Endothelial cell of umbilical vein (primary cell): ENCODE results near the gene NPLOC4. TPM values are rescaled to one million over a fixed set of nuclear protein-coding genes. Genes with fewer than 3 reads are reported as not detected.
A peak's percentile ranks its signal among the peaks of the same experiment; 100 is the strongest.

Experiments used
- BruUV-seq: library from RNA; stranded (reverse); fragments of 400-500 nt; replicated peaks from 2 replicates; lab custom pipeline; 2021; lab: Mats Ljungman, UMichigan
- CTCF ChIA-PET: fragments of 300-600, 350-600 bp; sonication (Branson Sonifier 250); formaldehyde crosslinking; loops from one replicate; lab custom pipeline; 2021; ENCODE audit warnings: antibody characterized with exemption, inconsistent platforms; lab: Charles Lee
- POLR2A ChIA-PET: fragments of 300-600, 350-600 bp; sonication (Branson Sonifier 250); formaldehyde crosslinking; loops from one replicate; lab custom pipeline; 2021; ENCODE audit warnings: antibody characterized with exemption, inconsistent platforms; lab: Charles Lee
- DNase-seq: peaks from one replicate; pipeline ENCODE4 v3.0.0-alpha.2; 2011; ENCODE audit warnings: low read depth, low spot score
- FAIRE-seq: peaks from 2 replicates; lab custom pipeline; 2011; peaks lifted over from hg19 to GRCh38; lab: Jason Lieb, UNC
- H2AFZ ChIP-seq: 2 replicates; pipeline ENCODE4 v1.6.0; 2012; ENCODE audit warnings: low read depth, low read length, control low read depth, inconsistent platforms
- H3K27ac ChIP-seq: 2 replicates; pipeline ENCODE4 v1.5.1; 2011; ENCODE audit warnings: low read depth, mild to moderate bottlenecking, control low read depth, low read length, moderate library complexity; ENCODE audit not compliant: insufficient read depth
- H3K27me3 ChIP-seq, 2 experiments: 2 replicates each; pipeline versions ENCODE4 v1.6.0 to v1.6.1; 2011; ENCODE audit warnings: low read length in 2 of 2, mixed read lengths in 1 of 2; ENCODE audit not compliant: control insufficient read depth in 2 of 2, insufficient read depth in 2 of 2
- H3K36me3 ChIP-seq, 2 experiments: 2 replicates in 1 of 2; 3 replicates in 1 of 2; pipeline ENCODE4 v1.5.1; 2011; ENCODE audit warnings: low read length in 2 of 2, mild to moderate bottlenecking in 1 of 2, moderate library complexity in 1 of 2; ENCODE audit not compliant: control insufficient read depth in 2 of 2, insufficient read depth in 2 of 2; ENCODE audit errors: extremely low read depth in 1 of 2
- H3K4me1 ChIP-seq: 3 replicates; pipeline ENCODE4 v1.5.1; 2011; ENCODE audit warnings: mild to moderate bottlenecking, low read length; ENCODE audit not compliant: control insufficient read depth, insufficient read depth; ENCODE audit errors: extremely low read depth
- H3K4me2 ChIP-seq: 2 replicates; pipeline ENCODE4 v1.6.1; 2011; ENCODE audit warnings: low read length, control low read depth, mixed read lengths; ENCODE audit not compliant: insufficient read depth
- H3K4me3 ChIP-seq, 3 experiments: fragments of 200-600 bp in 1 of 3; sonication (generic), shearing (Covaris generic) in 1 of 3; replicated peaks in 1 of 3; 2 replicates each; pipeline ENCODE4 v1.5.1; 2011 to 2016; ENCODE audit warnings: control low read depth in 3 of 3, low read length in 3 of 3, mild to moderate bottlenecking in 2 of 3, inconsistent platforms in 1 of 3, low read depth in 1 of 3, moderate library complexity in 1 of 3; ENCODE audit not compliant: insufficient read depth in 1 of 3
- H3K79me2 ChIP-seq: 2 replicates; pipeline ENCODE4 v1.6.0; 2012; ENCODE audit warnings: low read length, inconsistent platforms; ENCODE audit not compliant: control insufficient read depth, insufficient read depth
- H3K9ac ChIP-seq: replicated peaks from 2 replicates; pipeline ENCODE3; 2011; ENCODE audit warnings: low read length, control low read depth; ENCODE audit not compliant: insufficient read depth; ENCODE audit errors: extremely low read depth
- H3K9me1 ChIP-seq: replicated peaks from 3 replicates; pipeline ENCODE4 v1.6.0; 2011; ENCODE audit warnings: mild to moderate bottlenecking, low read length; ENCODE audit not compliant: control insufficient read depth, insufficient read depth; ENCODE audit errors: extremely low read depth
- H3K9me3 ChIP-seq: replicated peaks from 2 replicates; pipeline ENCODE4 v1.5.1; 2012; ENCODE audit warnings: low read length, inconsistent platforms; ENCODE audit not compliant: control insufficient read depth, insufficient read depth
- H4K20me1 ChIP-seq: replicated peaks from 2 replicates; pipeline ENCODE3; 2011; ENCODE audit warnings: mild to moderate bottlenecking, low read length; ENCODE audit not compliant: control insufficient read depth, insufficient read depth; ENCODE audit errors: extremely low read depth
- EZH2 ChIP-seq: IDR thresholded peaks from 2 replicates; pipeline ENCODE4 v1.6.1; 2012; ENCODE audit warnings: borderline replicate concordance, low read depth, mild to moderate bottlenecking, moderate library complexity, low read length, inconsistent platforms; ENCODE audit not compliant: severe bottlenecking
- JUN ChIP-seq: IDR thresholded peaks from 2 replicates; pipeline ENCODE4 v1.6.1; 2011; ENCODE audit warnings: borderline replicate concordance, low read depth; ENCODE audit not compliant: insufficient read length, insufficient read depth
- MAX ChIP-seq: IDR thresholded peaks from 2 replicates; pipeline ENCODE4 v1.6.1; 2011; ENCODE audit not compliant: insufficient read depth, insufficient read length
- MYC ChIP-seq: IDR thresholded peaks from one replicate; pipeline ENCODE4 v1.6.1; 2011; ENCODE audit warnings: mild to moderate bottlenecking, low read depth, low read length
- POLR2AphosphoS5 ChIP-seq: IDR thresholded peaks from 2 replicates; pipeline ENCODE4 v1.6.1; 2012; ENCODE audit warnings: low read depth, mild to moderate bottlenecking, control low read depth, low read length, moderate library complexity; ENCODE audit not compliant: insufficient read depth
- dilution Hi-C: fragments of 300-500 bp; cut with MboI; formaldehyde crosslinking; loops from one replicate; pipeline ENCODE4 v1.15.0; 2019; ENCODE audit warnings: low sequenced_read_pairs; ENCODE audit not compliant: extremely low pct_ligation_motif_present
- intact Hi-C: fragments of 100-400 bp; cut with micrococcal nuclease; formaldehyde crosslinking; loops from one replicate; pipeline ENCODE4 v1.10.0; 2022
- polyA plus RNA-seq, 4 experiments: library from polyadenylated mRNA; depleted of rRNA in 3 of 4; stranded (reverse) in 3 of 4; unstranded in 1 of 4; fragments of >200 nt; gene quantifications; 2 replicates each; pipeline versions ENCODE4 v1.2.1 to v1.2.3, GENCODE V29; 2011 to 2012; ENCODE audit warnings: missing spikeins in 1 of 4
- total RNA-seq: library from RNA; stranded (reverse); gene quantifications from 2 replicates; pipeline ENCODE4 v1.2.3, GENCODE V29; 2021
- TF ChIP-seq, protein P1 (sequence below), 2 donors: IDR thresholded peaks; 1 replicate in 1 of 2; 2 replicates in 1 of 2; pipeline ENCODE4 v1.5.1; 2011; ENCODE audit warnings: low read length in 2 of 2, mild to moderate bottlenecking in 2 of 2, moderate library complexity in 2 of 2, control low read depth in 1 of 2, inconsistent platforms in 1 of 2, low read depth in 1 of 2; ENCODE audit not compliant: insufficient read depth in 1 of 2; ENCODE audit errors: extremely low read depth in 1 of 2

The NPLOC4 gene
- total and polyA plus RNA-seq, 2 donors (not counting 3 experiments of a cell fraction or from before 2014, with no cell fraction given): 150 to 175 TPM

- H3K36me3 ChIP-seq: no peaks in the 10 kb centered on the region
- ChIA-PET CTCF (interaction anchor here (1.1 to 1.8 kb wide), 2 partner anchors 9 to 73 kb away, joined by 3 to 7 read pairs; no protein-coding TSS in a partner anchor), POLR2A (no interaction called here)
- H3K4me1 ChIP-seq: no peaks in the 10 kb centered on the region
- DNase-seq: no peak
- H2AFZ ChIP-seq: no peak within 1 kb of the TSS
- TF ChIP-seq MAX (no peak), JUN (no peak), MYC (no peak), EZH2 (peak; percentile 28), POLR2AphosphoS5 (no peak)
- TF ChIP-seq, protein P1, sequence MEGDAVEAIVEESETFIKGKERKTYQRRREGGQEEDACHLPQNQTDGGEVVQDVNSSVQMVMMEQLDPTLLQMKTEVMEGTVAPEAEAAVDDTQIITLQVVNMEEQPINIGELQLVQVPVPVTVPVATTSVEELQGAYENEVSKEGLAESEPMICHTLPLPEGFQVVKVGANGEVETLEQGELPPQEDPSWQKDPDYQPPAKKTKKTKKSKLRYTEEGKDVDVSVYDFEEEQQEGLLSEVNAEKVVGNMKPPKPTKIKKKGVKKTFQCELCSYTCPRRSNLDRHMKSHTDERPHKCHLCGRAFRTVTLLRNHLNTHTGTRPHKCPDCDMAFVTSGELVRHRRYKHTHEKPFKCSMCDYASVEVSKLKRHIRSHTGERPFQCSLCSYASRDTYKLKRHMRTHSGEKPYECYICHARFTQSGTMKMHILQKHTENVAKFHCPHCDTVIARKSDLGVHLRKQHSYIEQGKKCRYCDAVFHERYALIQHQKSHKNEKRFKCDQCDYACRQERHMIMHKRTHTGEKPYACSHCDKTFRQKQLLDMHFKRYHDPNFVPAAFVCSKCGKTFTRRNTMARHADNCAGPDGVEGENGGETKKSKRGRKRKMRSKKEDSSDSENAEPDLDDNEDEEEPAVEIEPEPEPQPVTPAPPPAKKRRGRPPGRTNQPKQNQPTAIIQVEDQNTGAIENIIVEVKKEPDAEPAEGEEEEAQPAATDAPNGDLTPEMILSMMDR (IDR thresholded peaks at IDR 0.05; ENCODE audit: extremely low read depth in 1 of 2, insufficient read depth in 1 of 2, low read depth in 1 of 2, low read length in 2 of 2): no peak
- no peaks in the 10 kb centered on the region for H3K79me2 ChIP-seq
- no peak for FAIRE-seq
- H3K27me3 ChIP-seq: no peaks in the 10 kb centered on the region
- no peaks in the 10 kb centered on the region for H3K9me1 ChIP-seq
- no peak within 1 kb of the TSS for H3K9ac ChIP-seq
- H3K4me3 ChIP-seq: no peak within 1 kb of the TSS
- no peak within 1 kb of the TSS for H3K27ac ChIP-seq
- H3K9me3 ChIP-seq: no peaks in the 10 kb centered on the region
- no TSS peak for BruUV-seq
- intact Hi-C loops (no loop called here), dilution Hi-C loops (no loop called here)
- H4K20me1 ChIP-seq: no peaks in the 10 kb centered on the region
- no peak within 1 kb of the TSS for H3K4me2 ChIP-seq
Observed at GRCh38 chr17:81527591-81528383, 109.1 kb downstream of the NPLOC4 start, which contains the start of gene FSCN2. Gene FSCN2, plus strand, starts transcription at chr17:81528377. Its CDS starts 155 bp downstream, at chr17:81528532.
